Renal cortex interstitium (tissue), 11 donors: ENCODE measurements around the gene KCNH5. TPM values are rescaled to one million over a fixed set of nuclear protein-coding genes. Genes with fewer than 3 reads are reported as not detected.

Experiments used
- DNase-seq, 11 donors: peaks; one replicate each; pipeline ENCODE4 v3.0.0-alpha.2; 2013; ENCODE audit warnings: low read depth in 9 of 11, low spot score in 4 of 11; ENCODE audit errors: extremely low read depth in 1 of 11
- polyA plus RNA-seq, 3 donors: library from polyadenylated mRNA; unstranded; fragments of 120-200 nt; gene quantifications; one replicate each; pipeline ENCODE4 v1.2.1, GENCODE V29; 2013; ENCODE audit not compliant: insufficient read length in 3 of 3

Gene KCNH5
- polyA plus RNA-seq, 3 donors: 0.09 to 0.14 (median 0.14) TPM

GRCh38 chr14:62654641-62655040, 390.6 kb downstream of the KCNH5 start:
- no peak for DNase-seq

Other genes starting within 250 kb of the KCNH5 start
- 10 to 100 TPM; 15.8 to 20.8 (median 20.2) TPM for gene RHOJ, start 159.0 kb upstream of the KCNH5 start, polyA plus RNA-seq